B cell (primary cell): Measurements from ENCODE around the gene ITGB1. TPM values are rescaled to one million over a fixed set of nuclear protein-coding genes. Genes with fewer than 3 reads are reported as not detected.

Experiments
- ATAC-seq: fragments of 200-7000 bp; cut with Tn5 transposase; one replicate; pipeline ENCODE4 v1.10.0; 2021; ENCODE audit warnings: low read depth, mild to moderate bottlenecking, moderate number of reproducible peaks, moderate library complexity
- CTCF ChIA-PET: fragments of 350-600 bp; sonication (Branson Sonifier 250); formaldehyde crosslinking; loops from one replicate; lab custom pipeline; 2021; ENCODE audit warnings: antibody characterized with exemption, inconsistent platforms; lab: Charles Lee
- POLR2A ChIA-PET: fragments of 350-600 bp; sonication (Branson Sonifier 250); formaldehyde crosslinking; loops from one replicate; lab custom pipeline; 2021; ENCODE audit warnings: antibody characterized with exemption; lab: Charles Lee
- DNase-seq: peaks from one replicate; pipeline ENCODE4 v3.0.0; 2013
- H2AFZ ChIP-seq: 2 replicates; pipeline ENCODE4 v1.6.1; 2012; ENCODE audit warnings: mild to moderate bottlenecking, low read depth, low read length; ENCODE audit not compliant: insufficient read depth, poor library complexity, severe bottlenecking
- H3K27ac ChIP-seq, 2 donors: 1 replicate in 1 of 2; 2 replicates in 1 of 2; pipeline ENCODE4 v1.5.1; 2012 to 2013; ENCODE audit warnings: low read length in 2 of 2, mild to moderate bottlenecking in 2 of 2, moderate library complexity in 1 of 2
- H3K27me3 ChIP-seq, 4 experiments: fragments of 200-600 bp in 1 of 4; sonication (generic) in 1 of 4; replicated peaks in 1 of 4; 1 replicate in 2 of 4; 2 replicates in 2 of 4; pipeline versions ENCODE4 v1.6.1 to v1.7.0; 2013 to 2016; ENCODE audit warnings: low read length in 3 of 4, mild to moderate bottlenecking in 2 of 4, mixed read lengths in 1 of 4, moderate library complexity in 1 of 4; ENCODE audit not compliant: insufficient read depth in 4 of 4, control insufficient read depth in 3 of 4; ENCODE audit errors: control extremely low read depth in 1 of 4
- H3K36me3 ChIP-seq, 2 experiments: replicated peaks in 1 of 2; 1 replicate in 1 of 2; 2 replicates in 1 of 2; pipeline versions ENCODE4 v1.6.1 to v1.7.1; 2013; ENCODE audit warnings: low read length in 1 of 2; ENCODE audit not compliant: insufficient read depth in 2 of 2, control insufficient read depth in 1 of 2; ENCODE audit errors: control extremely low read depth in 1 of 2, extremely low read depth in 1 of 2
- H3K4me1 ChIP-seq, 2 donors: fragments of 200-600 bp in 1 of 2; sonication (generic) in 1 of 2; 1 replicate in 1 of 2; 2 replicates in 1 of 2; pipeline versions ENCODE4 v1.5.1 to v1.6.1; 2013 to 2017; ENCODE audit warnings: low read length in 2 of 2; ENCODE audit not compliant: control insufficient read depth in 2 of 2, insufficient read depth in 2 of 2
- H3K4me2 ChIP-seq: replicated peaks from 2 replicates; pipeline ENCODE3; 2012; ENCODE audit warnings: mild to moderate bottlenecking, low read depth, low read length; ENCODE audit not compliant: poor library complexity, severe bottlenecking
- H3K4me3 ChIP-seq, 5 experiments: fragments of 200-600 bp in 1 of 5; sonication (generic) in 1 of 5; 1 replicate in 3 of 5; 2 replicates in 2 of 5; pipeline versions ENCODE4 v1.5.1 to v1.7.0; 2011 to 2016; ENCODE audit warnings: low read length in 4 of 5, mild to moderate bottlenecking in 4 of 5, low read depth in 2 of 5, control low read depth in 1 of 5, moderate library complexity in 1 of 5; ENCODE audit not compliant: insufficient read depth in 1 of 5; ENCODE audit errors: control extremely low read depth in 1 of 5, extremely low read depth in 1 of 5
- H3K79me2 ChIP-seq: fragments of 200-600 bp; sonication (generic); one replicate; pipeline ENCODE4 v1.6.0; 2016; ENCODE audit warnings: low read length; ENCODE audit not compliant: control insufficient read depth, insufficient read depth
- H3K9ac ChIP-seq: fragments of 200-600 bp; sonication (generic); 2 replicates; pipeline ENCODE4 v1.6.1; 2017; ENCODE audit warnings: mild to moderate bottlenecking, low read length, moderate library complexity
- H3K9me3 ChIP-seq, 3 donors: one replicate each; pipeline versions ENCODE4 v1.6.1 to v1.7.1; 2013; ENCODE audit warnings: low read length in 2 of 3; ENCODE audit not compliant: control insufficient read depth in 2 of 3, insufficient read depth in 1 of 3; ENCODE audit errors: control extremely low read depth in 1 of 3
- H4K20me1 ChIP-seq: 2 replicates; pipeline ENCODE4 v1.6.0; 2012; ENCODE audit warnings: mild to moderate bottlenecking, low read length; ENCODE audit not compliant: insufficient read depth, control insufficient read depth, poor library complexity, severe bottlenecking
- H3K27ac Mint-ChIP-seq: one replicate; pipeline ENCODE4 v1.8.0; 2021; ENCODE audit warnings: mixed read lengths
- H3K27me3 Mint-ChIP-seq: one replicate; pipeline ENCODE4 v1.8.0; 2021; ENCODE audit warnings: mixed read lengths
- H3K4me1 Mint-ChIP-seq: one replicate; pipeline ENCODE4 v1.8.0; 2021; ENCODE audit warnings: mixed read lengths
- H3K4me3 Mint-ChIP-seq: one replicate; pipeline ENCODE4 v1.8.0; 2021; ENCODE audit warnings: mixed read lengths
- H3K9me3 Mint-ChIP-seq: one replicate; pipeline ENCODE4 v1.8.0; 2022; ENCODE audit warnings: mixed read lengths; ENCODE audit not compliant: insufficient read depth
- EZH2 ChIP-seq: IDR thresholded peaks from 2 replicates; pipeline ENCODE4 v1.6.1; 2012; ENCODE audit warnings: borderline replicate concordance, low read depth, mild to moderate bottlenecking, moderate library complexity, low read length; ENCODE audit not compliant: insufficient read depth, poor library complexity, severe bottlenecking
- WGBS: methylation state at CpG from one replicate; pipeline ENCODE4 v1.1.5; 2013; ENCODE audit warnings: missing lambda C conversion rate; ENCODE audit not compliant: insufficient coverage; 5-methylcytosine and 5-hydroxymethylcytosine counted together
- intact Hi-C: fragments of 100-400 bp; cut with micrococcal nuclease; formaldehyde crosslinking; loops from one replicate; pipeline ENCODE4 v1.10.0; 2022
- polyA plus RNA-seq: library from polyadenylated mRNA; depleted of rRNA; stranded (reverse); fragments of >200 nt; gene quantifications from 2 replicates; pipeline ENCODE4 v1.2.3, GENCODE V29; 2012
- total RNA-seq, 2 donors: library from RNA; stranded (reverse); fragments of 120-200 nt in 1 of 2; gene quantifications; 1 replicate in 1 of 2; 2 replicates in 1 of 2; pipeline versions ENCODE4 v1.2.3 to v1.2.4, GENCODE V29; 2013 to 2022
- TF ChIP-seq, protein P1 (sequence below): fragments of 200-600 bp; IDR thresholded peaks from one replicate; pipeline ENCODE4 v1.8.0; 2022; ENCODE audit warnings: antibody characterized with exemption, mild to moderate bottlenecking

The ITGB1 gene
- total and polyA plus RNA-seq, 2 donors (not counting 1 experiment from before 2014, with no cell fraction given), result 30.8 to 128 TPM

DNA sequence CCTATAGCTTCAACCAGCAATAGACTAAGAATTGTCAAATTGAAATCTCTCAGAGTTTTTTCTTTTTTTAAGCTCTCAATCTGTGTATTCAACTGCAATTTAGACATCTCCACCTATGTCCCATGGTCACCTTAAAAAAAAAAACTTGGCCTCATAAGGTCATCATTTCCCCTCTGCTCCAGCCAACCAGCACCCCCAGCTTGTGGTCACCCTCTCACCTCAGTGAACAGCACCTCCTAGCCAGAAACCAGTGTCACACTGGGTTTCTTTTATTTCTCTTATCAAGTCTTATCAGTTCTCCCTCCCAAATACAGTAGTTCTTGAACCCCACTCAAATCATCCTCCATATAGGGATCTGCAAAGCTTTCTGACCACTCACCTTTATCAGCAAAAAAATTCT, 4.0 kb downstream of the ITGB1 start:
- intact Hi-C loops, result loop anchor here (2.0 to 10.0 kb wide), 2 partner anchors 17 to 141 kb away; no protein-coding TSS in a partner anchor
- Mint-ChIP-seq H3K4me3 (peak overlapping the region; percentile 58), H3K4me1 (peaks cover 67% of the 10 kb centered on the region), H3K9me3 (no peaks in the 10 kb centered on the region), H3K27me3 (no peaks in the 10 kb centered on the region), H3K27ac (peak overlapping the region; percentile 51)
- TF ChIP-seq, protein P1, sequence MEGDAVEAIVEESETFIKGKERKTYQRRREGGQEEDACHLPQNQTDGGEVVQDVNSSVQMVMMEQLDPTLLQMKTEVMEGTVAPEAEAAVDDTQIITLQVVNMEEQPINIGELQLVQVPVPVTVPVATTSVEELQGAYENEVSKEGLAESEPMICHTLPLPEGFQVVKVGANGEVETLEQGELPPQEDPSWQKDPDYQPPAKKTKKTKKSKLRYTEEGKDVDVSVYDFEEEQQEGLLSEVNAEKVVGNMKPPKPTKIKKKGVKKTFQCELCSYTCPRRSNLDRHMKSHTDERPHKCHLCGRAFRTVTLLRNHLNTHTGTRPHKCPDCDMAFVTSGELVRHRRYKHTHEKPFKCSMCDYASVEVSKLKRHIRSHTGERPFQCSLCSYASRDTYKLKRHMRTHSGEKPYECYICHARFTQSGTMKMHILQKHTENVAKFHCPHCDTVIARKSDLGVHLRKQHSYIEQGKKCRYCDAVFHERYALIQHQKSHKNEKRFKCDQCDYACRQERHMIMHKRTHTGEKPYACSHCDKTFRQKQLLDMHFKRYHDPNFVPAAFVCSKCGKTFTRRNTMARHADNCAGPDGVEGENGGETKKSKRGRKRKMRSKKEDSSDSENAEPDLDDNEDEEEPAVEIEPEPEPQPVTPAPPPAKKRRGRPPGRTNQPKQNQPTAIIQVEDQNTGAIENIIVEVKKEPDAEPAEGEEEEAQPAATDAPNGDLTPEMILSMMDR, result no peak
- TF ChIP-seq EZH2, result no peak
- Histone ChIP-seq H3K9me3 (no peaks in the 10 kb centered on the region), H3K36me3 (no peaks in the 10 kb centered on the region), H3K9ac (peak overlapping the region; percentile 5), H4K20me1 (peaks cover 12% of the 10 kb centered on the region), H3K4me2 (peak overlapping the region; percentile 10), H3K27me3 (no peaks in the 10 kb centered on the region), H2AFZ (no peak overlapping the region), H3K4me3 (peak overlapping the region in 2 of 5 experiments; percentile 1 to 24), H3K79me2 (peaks cover 63% of the 10 kb centered on the region), H3K27ac (no peak overlapping the region), H3K4me1 (peaks cover 9 to 14% of the 10 kb centered on the region in 2 donors)
- DNase-seq (no peak), ATAC-seq (no peak)
- CTCF ChIA-PET, result interaction anchor here (1.1 to 2.0 kb wide), 5 partner anchors 9 to 610 kb away, joined by 3 to 7 read pairs (median 5); no protein-coding TSS in a partner anchor
- POLR2A ChIA-PET, result interaction anchor here (0.6 kb wide), 1 partner anchor 17 kb away, joined by 3 read pairs; no protein-coding TSS in a partner anchor

DNA sequence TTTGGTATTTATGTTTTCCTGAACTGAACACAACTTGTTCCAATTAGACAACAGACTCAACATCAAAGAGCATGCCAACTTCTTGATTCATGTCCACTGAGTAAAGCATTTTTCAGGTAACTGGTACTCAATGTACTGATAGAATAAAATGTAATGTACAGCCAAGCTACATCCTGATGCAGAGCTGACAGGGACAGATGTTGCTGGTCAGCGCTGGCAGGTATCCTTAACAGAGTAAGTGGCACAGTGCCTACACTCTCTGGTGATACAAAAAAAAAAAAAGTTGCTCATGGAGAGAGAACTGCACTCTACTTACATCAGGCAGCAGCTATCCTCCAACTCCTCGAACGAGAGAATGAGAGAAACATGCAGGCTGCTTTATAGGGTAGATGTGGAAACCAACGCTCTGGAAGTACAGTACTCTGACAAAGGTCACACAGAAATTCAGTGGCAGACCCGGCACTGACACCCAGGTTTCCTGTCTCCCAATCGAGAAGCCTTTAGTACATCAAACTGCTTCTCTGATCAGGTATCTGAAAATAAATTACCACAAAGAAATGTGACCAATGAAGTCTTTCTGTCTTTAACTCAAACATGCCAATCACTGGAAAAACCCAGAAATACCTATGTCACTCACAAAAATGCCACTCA, 4.6 kb downstream of the ITGB1 start:
- peaks cover 68% of the 10 kb centered on the region for H3K79me2 ChIP-seq
- peak overlapping the region in 1 of 5 experiments; percentile 24 for H3K4me3 ChIP-seq
- no CpG with 5 or more reads among the region's 6 CpGs for WGBS
- peak overlapping the region in 1 of 2 donors; percentile 13 for H3K27ac ChIP-seq
- H3K9ac ChIP-seq, result peak overlapping the region; percentile 15
- TF ChIP-seq EZH2, result no peak
- TF ChIP-seq, protein P1, result no peak
- H3K4me1 Mint-ChIP-seq, result peaks cover 66% of the 10 kb centered on the region
- ChIA-PET POLR2A (no interaction called here), CTCF (interaction anchor here (0.8 to 2.0 kb wide), 5 partner anchors 9 to 609 kb away, joined by 3 to 7 read pairs (median 3); no protein-coding TSS in a partner anchor)
- no peak overlapping the region for H3K27ac Mint-ChIP-seq
- ATAC-seq (no peak), DNase-seq (no peak)
- no peak overlapping the region for H2AFZ ChIP-seq
- no peaks in the 10 kb centered on the region for H3K27me3 Mint-ChIP-seq
- intact Hi-C loops, result loop anchor here (10.0 kb wide), 1 partner anchor 141 kb away; no protein-coding TSS in a partner anchor
- peak overlapping the region; percentile 10 for H3K4me2 ChIP-seq
- H4K20me1 ChIP-seq, result peaks cover 12% of the 10 kb centered on the region
- peaks cover 6 to 13% of the 10 kb centered on the region in 2 donors for H3K4me1 ChIP-seq
- H3K9me3 Mint-ChIP-seq, result no peaks in the 10 kb centered on the region
- H3K36me3 ChIP-seq, result no peaks in the 10 kb centered on the region
- H3K9me3 ChIP-seq, result no peaks in the 10 kb centered on the region
- peak overlapping the region; percentile 58 for H3K4me3 Mint-ChIP-seq
- no peaks in the 10 kb centered on the region for H3K27me3 ChIP-seq
